Measurements from ENCODE around the gene NAGK. TPM values are rescaled to one million over a fixed set of nuclear protein-coding genes. Genes with fewer than 3 reads are reported as not detected.

The NAGK gene
- total and polyA plus RNA-seq, 2 of the 8 experiments (the other 6 are each of a cell fraction or from before 2014, with no cell fraction given): 57.9 to 59.9 TPM

GRCh38 chr2:71078624-71079023 is 10.2 kb downstream of the NAGK start:
- Histone ChIP-seq H4K91ac (replicated peaks; ENCODE audit: insufficient read length, low read length) (no peak overlapping the region), H2BK20ac (ENCODE audit: low read length) (no peak overlapping the region), H2BK120ac (replicated peaks; ENCODE audit: low read depth, low read length) (no peak overlapping the region), H2AFZ (ENCODE audit: low read length) (no peak overlapping the region), H3K27ac (ENCODE audit: low read depth, low read length) (no peak overlapping the region), H3K9ac (replicated peaks in 1 of 4; ENCODE audit: extremely low read depth in 1 of 4, low read depth in 3 of 4, low read length in 3 of 4) (no peak overlapping the region), H3K36me3 (ENCODE audit: control insufficient read depth in 2 of 4, insufficient read depth in 4 of 4, low read length in 3 of 4) (peaks cover 7 to 28% (median 20%) of the 10 kb centered on the region in 4 experiments; a peak in 7 of 8 replicates), H3K23me2 (ENCODE audit: low read depth, low read length) (no peaks in the 10 kb centered on the region), H3K4me2 (ENCODE audit: insufficient read depth in 1 of 2, low read depth in 2 of 2, low read length in 2 of 2) (no peak overlapping the region), H4K20me1 (replicated peaks in 1 of 2; ENCODE audit: control insufficient read depth in 1 of 2, insufficient read depth in 2 of 2, low read length in 2 of 2) (peaks cover 0 to 5% of the 10 kb centered on the region in 2 experiments), H2BK12ac (ENCODE audit: low read depth, low read length) (no peak overlapping the region), H3K23ac (ENCODE audit: insufficient read length) (no peak overlapping the region), H3K4me1 (replicated peaks in 1 of 4; ENCODE audit: control insufficient read depth in 3 of 4, insufficient read depth in 4 of 4, low read length in 3 of 4) (peaks cover 0 to 4% (median 2%) of the 10 kb centered on the region in 4 experiments; a peak in 3 of 7 replicates), H2BK15ac (ENCODE audit: low read length) (no peak overlapping the region), H3K79me1 (ENCODE audit: low read depth, low read length) (no peaks in the 10 kb centered on the region), H3K18ac (ENCODE audit: extremely low read depth, low read length) (no peak overlapping the region), H2AK5ac (ENCODE audit: low read depth, low read length) (no peak overlapping the region), H4K8ac (ENCODE audit: extremely low read depth, insufficient read depth, low read length) (no peak overlapping the region), H3K4me3 (ENCODE audit: extremely low read depth in 1 of 4, insufficient read depth in 2 of 4, low read depth in 3 of 4, low read length in 4 of 4) (no peak overlapping the region), H3K79me2 (ENCODE audit: control insufficient read depth in 1 of 2, insufficient read depth in 2 of 2, low read length in 2 of 2) (no peaks in the 10 kb centered on the region), H3K56ac (replicated peaks; ENCODE audit: insufficient read length, low read depth, low read length) (no peak overlapping the region), H3K4ac (replicated peaks; ENCODE audit: insufficient read length, low read depth, low read length) (no peak overlapping the region), H3K9me3 (ENCODE audit: insufficient read depth in 2 of 2, low read depth in 1 of 2, low read length in 1 of 2) (no peaks in the 10 kb centered on the region), H3K14ac (ENCODE audit: insufficient read length) (no peak overlapping the region), H3K27me3 (replicated peaks in 1 of 4; ENCODE audit: control insufficient read depth in 3 of 4, extremely low read depth in 1 of 4, insufficient read depth in 3 of 4, low read length in 3 of 4) (no peaks in the 10 kb centered on the region), H2BK5ac (ENCODE audit: low read depth, low read length) (no peak overlapping the region), H4K5ac (ENCODE audit: insufficient read length, low read depth, low read length) (no peak overlapping the region)
- WGBS, 2 experiments (ENCODE audit: extremely low coverage in 1 of 2, insufficient coverage in 1 of 2, insufficient read length in 1 of 2, insufficient replicate concordance in 2 of 2, low coverage in 1 of 2, low lambda C conversion rate in 2 of 2, missing lambda C conversion rate in 1 of 2): 100% methylated on average over 3 of the region's 3 CpGs; no CpG with 5 or more reads in 1 of the 2 experiments
- ChIA-PET POLR2A (ENCODE audit: partially characterized antibody) (interaction anchor here (4.8 kb wide), 1 partner anchor 7 kb away, joined by 19 read pairs; no protein-coding TSS in a partner anchor), CTCF (ENCODE audit: partially characterized antibody) (interaction anchor here (0.9 to 2.4 kb wide), 2 partner anchors 8 to 10 kb away, joined by 3 to 13 read pairs; partner anchors contain the start of gene NAGK)
- FAIRE-seq (no peak), DNase-seq (ENCODE audit: low read depth in 1 of 2, low spot score in 2 of 2) (no peak)
- no peak for TF ChIP-seq TEAD4 (IDR thresholded peaks at IDR 0.05; ENCODE audit: low read depth, low read length)
- TF ChIP-seq BACH1 (IDR thresholded peaks at IDR 0.05; ENCODE audit: low read length): no peak
- TF ChIP-seq JUND (IDR thresholded peaks at IDR 0.05; ENCODE audit: low read length): no peak
- no peak for TF ChIP-seq EZH2 (IDR thresholded peaks at IDR 0.05; ENCODE audit: low read depth, low read length, severe bottlenecking)

All from H1 (cell line).